HepG2 (cell line): ENCODE results near the gene FOXL3. TPM values are rescaled to one million over a fixed set of nuclear protein-coding genes. Genes with fewer than 3 reads are reported as not detected.

Source experiments
- ELF4 ChIP-seq: sonication (generic); formaldehyde crosslinking; IDR thresholded peaks from 2 replicates; pipeline ENCODE4 v1.5.0; 2020; ENCODE audit warnings: missing genetic modification reagents, mild to moderate bottlenecking, moderate library complexity, borderline replicate concordance
- GPBP1L1 ChIP-seq: sonication (generic); formaldehyde crosslinking; IDR thresholded peaks from 2 replicates; pipeline ENCODE4 v1.5.0; 2020; ENCODE audit warnings: mild to moderate bottlenecking, missing genetic modification reagents
- HINFP ChIP-seq: sonication (generic); formaldehyde crosslinking; IDR thresholded peaks from 2 replicates; pipeline ENCODE4 v1.4.0; 2020; ENCODE audit warnings: low read depth, mild to moderate bottlenecking, missing genetic modification reagents
- HNF1B ChIP-seq: sonication (generic); formaldehyde crosslinking; IDR thresholded peaks from 2 replicates; pipeline ENCODE4 v1.5.1; 2020; ENCODE audit warnings: mild to moderate bottlenecking, moderate library complexity, missing genetic modification reagents
- KDM4B ChIP-seq: sonication (generic); formaldehyde crosslinking; IDR thresholded peaks from 2 replicates; pipeline ENCODE4 v1.4.0; 2020; ENCODE audit warnings: missing genetic modification reagents
- LCORL ChIP-seq, 2 experiments: fragments of 450-650 bp in 1 of 2; sonication (generic) in 1 of 2; formaldehyde crosslinking in 1 of 2; IDR thresholded peaks; 2 replicates each; pipeline versions ENCODE4 v1.5.0 to v1.6.1; 2017 to 2020; ENCODE audit warnings: antibody characterized with exemption in 1 of 2, missing genetic modification reagents in 1 of 2
- NKX3-1 ChIP-seq: sonication (generic); formaldehyde crosslinking; IDR thresholded peaks from 2 replicates; pipeline ENCODE4 v1.5.0; 2020; ENCODE audit warnings: missing genetic modification reagents
- NONO ChIP-seq, 2 experiments: fragments of 450-650 bp in 1 of 2; sonication (generic) in 1 of 2; formaldehyde crosslinking in 1 of 2; IDR thresholded peaks in 1 of 2; conservative IDR thresholded peaks in 1 of 2; 2 replicates each; pipeline versions ENCODE4 v1.6.1 to v1.8.0; 2017 to 2022; ENCODE audit warnings: mild to moderate bottlenecking in 1 of 2, missing genetic modification reagents in 1 of 2, moderate library complexity in 1 of 2
- SMARCC2 ChIP-seq: fragments of 450-650 bp; IDR thresholded peaks from 2 replicates; pipeline ENCODE4 v1.6.1; 2017; ENCODE audit warnings: antibody characterized with exemption, mild to moderate bottlenecking
- SNAPC5 ChIP-seq: sonication (generic); formaldehyde crosslinking; IDR thresholded peaks from 2 replicates; pipeline ENCODE4 v1.8.1; 2023; ENCODE audit warnings: mild to moderate bottlenecking, missing genetic modification reagents, borderline replicate concordance
- THRA ChIP-seq: sonication (generic); formaldehyde crosslinking; IDR thresholded peaks from 2 replicates; pipeline ENCODE4 v1.4.0; 2020; ENCODE audit warnings: missing genetic modification reagents, borderline replicate concordance
- TSC22D2 ChIP-seq: sonication (generic); formaldehyde crosslinking; IDR thresholded peaks from 2 replicates; pipeline ENCODE4 v1.5.1; 2020; ENCODE audit warnings: missing genetic modification reagents, mild to moderate bottlenecking, borderline replicate concordance
- U2AF1 ChIP-seq: fragments of 200-400 bp; formaldehyde crosslinking; optimal IDR thresholded peaks from 2 replicates; pipeline ENCODE3; 2017; ENCODE audit warnings: mild to moderate bottlenecking, low read depth, low read length
- ZNF512B ChIP-seq: sonication (generic); formaldehyde crosslinking; IDR thresholded peaks from 2 replicates; pipeline ENCODE4 v1.5.1; 2020; ENCODE audit warnings: missing genetic modification reagents, mild to moderate bottlenecking, borderline replicate concordance
- ZNF576 ChIP-seq: sonication (generic); formaldehyde crosslinking; IDR thresholded peaks from 2 replicates; pipeline ENCODE4 v1.4.0; 2020; ENCODE audit warnings: mild to moderate bottlenecking, missing genetic modification reagents
- ZNF580 ChIP-seq: IDR thresholded peaks from 2 replicates; pipeline ENCODE4 v1.6.1; 2016; ENCODE audit warnings: low read depth, borderline replicate concordance
- ZNF839 ChIP-seq: sonication (generic); formaldehyde crosslinking; IDR thresholded peaks from 2 replicates; pipeline ENCODE4 v1.4.0; 2020; ENCODE audit warnings: missing genetic modification reagents, mild to moderate bottlenecking, borderline replicate concordance
- polyA plus RNA-seq, 8 experiments: library from polyadenylated mRNA; depleted of rRNA in 3 of 8; stranded (reverse) in 7 of 8; unstranded in 1 of 8; fragments of >200 nt; fragmentation: Illumina TruSeq in 4 of 8; extraction: Trizol in 4 of 8; gene quantifications; 2 replicates each; pipeline versions ENCODE4 v1.2.1 to v1.2.3, GENCODE V29; 2011 to 2016; ENCODE audit warnings: low read depth in 4 of 8, missing spikeins in 1 of 8, mixed read lengths in 1 of 8; ENCODE audit not compliant: insufficient read depth in 1 of 8
- total RNA-seq, 5 experiments: library from RNA; depleted of rRNA; stranded (reverse); fragments of >200 nt; fragmentation: Illumina TruSeq; extraction: Trizol; gene quantifications; 2 replicates each; pipeline ENCODE4 v1.2.3, GENCODE V29; 2016; ENCODE audit warnings: low read depth in 1 of 5

FOXL3 gene
- total and polyA plus RNA-seq, 2 of the 13 experiments (the other 11 are each of a cell fraction or from before 2014, with no cell fraction given) = not detected

GRCh38 chr7:318878-319661, 29.1 kb downstream of the FOXL3 start (continued):
- no peak for TF ChIP-seq TSC22D2 (CRISPR knock-in tag)
- TF ChIP-seq ZNF576 (CRISPR knock-in tag) = no peak
- TF ChIP-seq HNF1B (CRISPR knock-in tag) = peak; percentile 92
- no peak for TF ChIP-seq NONO (IDR thresholded peaks at IDR 0.05)
- peak; percentile 62; the same call in 1 of the 2 replicates for TF ChIP-seq NONO (CRISPR knock-in tag; conservative IDR thresholded peaks at IDR 0.05)
- no peak for TF ChIP-seq U2AF1
- TF ChIP-seq ZNF580 (CRISPR knock-in tag) = peak; percentile 75; the same call in 1 of the 2 replicates
- TF ChIP-seq ZNF839 (CRISPR knock-in tag) = no peak
- no peak for TF ChIP-seq ELF4 (CRISPR knock-in tag)
- no peak for TF ChIP-seq ZNF512B
- no peak for TF ChIP-seq KDM4B (CRISPR knock-in tag)
- peak; percentile 70; the same call in 1 of the 2 replicates for TF ChIP-seq THRA (CRISPR knock-in tag)
- no peak for TF ChIP-seq SNAPC5
- TF ChIP-seq LCORL (IDR thresholded peaks at IDR 0.05) = no peak
- peak; percentile 98 for TF ChIP-seq LCORL (CRISPR knock-in tag; IDR thresholded peaks at IDR 0.05)
- no peak for TF ChIP-seq SMARCC2
- TF ChIP-seq NKX3-1 (CRISPR knock-in tag) = no peak; the same call in 1 of the 2 replicates
- no peak for TF ChIP-seq HINFP
- TF ChIP-seq GPBP1L1 (CRISPR knock-in tag) = no peak
